GM18507 (cell line): ENCODE results near the gene CPE.

Experiments used
- DNase-seq: peaks from one replicate; pipeline ENCODE4 v3.0.0; 2011; ENCODE audit warnings: low read depth; ENCODE audit not compliant: insufficient read length; ENCODE audit errors: extremely low spot score
- FAIRE-seq: peaks from 2 replicates; lab custom pipeline; 2011; peaks lifted over from hg19 to GRCh38; lab: Jason Lieb, UNC

The CPE gene

DNA sequence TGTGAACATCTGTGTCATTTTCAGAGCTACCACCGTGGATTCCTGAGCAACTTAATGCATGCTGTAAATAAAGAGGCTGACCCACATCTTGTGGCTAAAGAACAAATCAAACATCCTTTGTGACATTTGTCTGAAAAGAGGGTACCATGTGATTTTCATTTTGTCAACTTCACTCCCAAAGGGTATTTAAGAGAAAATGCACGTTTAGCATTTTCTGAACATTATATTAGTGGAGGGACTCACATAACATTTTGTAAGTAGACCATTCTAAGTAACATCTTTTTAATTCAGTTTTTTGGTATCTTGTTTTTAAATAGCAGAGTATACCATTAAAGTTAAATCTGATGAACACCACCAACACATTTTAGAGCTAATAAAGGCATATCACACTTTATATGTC is 17.0 kb upstream of the CPE start:
- DNase-seq, result no peak
- FAIRE-seq, result no peak

- no peak for DNase-seq
- FAIRE-seq, result no peak
These were observed 14.2 kb upstream of the CPE start for GRCh38 chr4:165364452-165365080.

GRCh38 chr4:165367040-165367439 is 11.8 kb upstream of the CPE start:
- no peak for DNase-seq
- no peak for FAIRE-seq

DNA sequence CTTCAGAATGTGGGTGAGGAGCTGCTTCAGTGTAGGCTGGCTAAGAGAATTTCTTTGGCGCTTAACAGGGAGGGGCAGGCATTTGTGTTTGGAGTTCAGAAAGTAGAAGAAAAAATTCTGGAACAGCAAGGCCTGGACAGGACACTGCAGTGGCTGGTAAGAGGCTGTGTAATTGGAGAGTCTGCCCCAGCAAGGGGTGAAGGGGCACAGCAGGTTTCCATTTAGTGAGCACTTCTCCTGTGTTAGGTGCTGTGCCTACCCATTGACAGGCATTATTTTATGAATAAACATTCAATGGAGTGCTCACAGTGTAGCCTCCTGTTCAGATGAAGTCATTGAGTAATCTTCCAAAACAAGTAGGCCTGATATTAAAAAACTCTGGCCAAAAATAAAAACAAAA is 10.7 kb upstream of the CPE start:
- no peak for FAIRE-seq
- DNase-seq, result no peak

GRCh38 chr4:165368567-165368966 is 10.2 kb upstream of the CPE start:
- DNase-seq (no peak), FAIRE-seq (no peak)

- FAIRE-seq (no peak), DNase-seq (no peak)
These were observed 9.3 kb upstream of the CPE start for GRCh38 chr4:165369522-165369921.

- DNase-seq, result no peak
- no peak for FAIRE-seq
These were observed 8.3 kb upstream of the CPE start for GRCh38 chr4:165370530-165370929.

DNA sequence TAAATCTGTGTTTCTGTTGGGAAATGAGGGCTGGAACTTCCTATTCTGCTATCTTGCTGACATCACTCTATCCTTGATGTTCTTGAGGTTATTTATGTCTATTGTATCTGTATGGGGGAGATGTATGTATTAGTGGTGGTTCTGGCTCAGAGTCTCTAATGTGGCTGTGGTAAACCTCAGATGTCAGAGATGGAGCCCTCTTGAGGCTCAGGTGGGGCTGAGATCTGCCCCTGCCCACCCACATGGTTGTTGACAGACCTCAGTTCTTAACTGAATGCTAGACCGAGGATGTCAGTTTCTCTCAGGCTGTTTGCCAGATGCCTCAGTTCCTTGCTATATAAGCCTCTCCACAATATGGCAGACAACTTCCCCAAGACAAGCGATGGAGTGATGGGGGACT is 3.3 kb upstream of the CPE start:
- no peak for FAIRE-seq
- DNase-seq, result no peak

- DNase-seq, result no peak
These were observed 437 bp upstream of the CPE start for GRCh38 chr4:165378398-165378744.

GRCh38 chr4:165379678-165380064 is 863 bp downstream of the CPE start:
- FAIRE-seq (no peak), DNase-seq (no peak)

More at GRCh38 chr4:165378398-165378744, 437 bp upstream of the CPE start:
- no peak for FAIRE-seq

- FAIRE-seq, result no peak
These were observed 2.0 kb downstream of the CPE start for GRCh38 chr4:165380805-165381204.

DNA sequence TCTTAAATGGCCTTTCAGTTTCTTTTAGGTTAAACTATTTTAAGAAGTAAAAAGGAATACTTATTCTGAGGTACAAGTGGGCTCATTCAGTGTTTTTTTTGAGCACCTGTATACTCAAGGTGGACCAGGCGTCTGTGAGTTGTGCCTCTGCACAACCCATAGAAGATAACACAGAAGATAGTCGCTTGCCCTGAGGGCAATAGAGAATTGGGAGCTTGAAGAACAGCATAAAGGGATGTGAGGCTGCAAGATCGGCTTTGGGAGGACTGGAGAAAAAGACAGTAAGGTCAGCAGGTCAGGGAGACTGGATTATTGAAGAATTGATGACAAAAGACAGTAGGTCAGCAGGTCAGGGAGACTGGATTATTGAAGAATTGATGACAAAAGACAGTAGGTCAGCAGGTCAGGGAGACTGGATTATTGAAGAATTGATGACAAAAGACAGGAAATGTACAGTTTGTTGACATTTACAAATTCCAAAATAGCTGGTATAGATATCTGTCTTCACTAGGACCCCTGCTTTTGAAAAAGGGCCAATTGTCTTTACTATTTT is 3.1 kb downstream of the CPE start:
- FAIRE-seq, result no peak
- no peak for DNase-seq

More at GRCh38 chr4:165380805-165381204, 2.0 kb downstream of the CPE start:
- DNase-seq, result no peak

DNA sequence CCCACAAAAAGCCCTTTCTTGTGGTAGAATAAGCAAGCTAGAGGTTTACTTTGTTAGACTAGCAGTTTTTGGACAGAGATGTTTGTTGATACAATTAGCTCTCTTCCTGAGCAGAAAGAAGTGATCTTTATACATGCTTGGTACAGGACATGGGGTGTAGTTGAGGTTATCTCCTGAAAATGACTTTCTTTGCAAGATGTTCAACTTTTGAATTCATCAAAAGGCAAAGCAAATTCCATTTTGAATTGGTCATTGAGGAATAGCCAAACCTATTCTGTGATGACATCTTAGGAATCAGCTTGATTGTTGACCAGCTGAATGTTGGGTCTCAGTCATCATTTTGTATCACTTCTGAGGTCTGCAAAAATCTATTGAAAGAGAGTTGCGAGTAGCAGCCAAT is 3.8 kb downstream of the CPE start:
- DNase-seq, result no peak
- no peak for FAIRE-seq

DNA sequence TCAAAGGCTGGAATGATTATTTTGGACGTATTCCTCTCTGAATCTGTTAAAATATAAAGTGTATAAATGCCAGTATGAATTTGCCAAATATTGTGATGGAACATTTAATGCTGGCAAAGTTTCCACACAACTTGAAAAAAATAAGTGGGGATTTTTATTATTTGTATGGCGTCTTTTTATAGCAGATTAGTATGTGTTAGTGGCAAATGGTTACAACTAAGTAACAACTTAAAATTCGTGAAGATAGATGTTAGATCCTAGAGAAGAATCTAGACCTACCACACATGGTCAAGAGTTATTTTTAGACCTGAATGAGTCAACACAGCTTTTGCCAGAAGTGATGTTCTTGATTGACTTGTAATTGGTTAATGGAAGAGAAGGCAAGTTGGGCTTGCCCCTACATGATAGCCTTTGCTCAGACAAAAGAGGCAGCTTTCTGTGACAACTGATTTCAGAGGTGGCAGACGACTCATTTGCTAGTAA is 4.8 kb downstream of the CPE start:
- DNase-seq, result no peak
- no peak for FAIRE-seq

DNA sequence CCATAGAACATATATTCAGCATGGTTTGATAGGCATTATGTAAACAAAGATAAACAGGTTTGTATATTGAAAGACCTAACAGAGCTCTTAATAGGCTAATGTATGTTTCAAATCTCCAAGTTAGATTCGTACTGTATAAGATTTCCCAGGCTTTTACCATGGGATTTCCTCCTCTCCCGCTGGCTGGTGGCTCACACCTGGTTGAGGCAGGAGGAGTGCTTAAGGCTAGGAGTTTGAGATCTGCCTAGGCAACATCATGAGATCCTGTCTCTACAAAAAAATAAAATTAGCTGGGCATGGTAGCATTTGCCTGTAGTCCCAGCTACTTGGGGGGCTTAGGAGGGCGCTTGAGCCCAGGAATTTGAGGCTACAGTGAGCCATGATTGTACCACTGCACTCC is 5.4 kb downstream of the CPE start:
- DNase-seq (no peak), FAIRE-seq (no peak)

DNA sequence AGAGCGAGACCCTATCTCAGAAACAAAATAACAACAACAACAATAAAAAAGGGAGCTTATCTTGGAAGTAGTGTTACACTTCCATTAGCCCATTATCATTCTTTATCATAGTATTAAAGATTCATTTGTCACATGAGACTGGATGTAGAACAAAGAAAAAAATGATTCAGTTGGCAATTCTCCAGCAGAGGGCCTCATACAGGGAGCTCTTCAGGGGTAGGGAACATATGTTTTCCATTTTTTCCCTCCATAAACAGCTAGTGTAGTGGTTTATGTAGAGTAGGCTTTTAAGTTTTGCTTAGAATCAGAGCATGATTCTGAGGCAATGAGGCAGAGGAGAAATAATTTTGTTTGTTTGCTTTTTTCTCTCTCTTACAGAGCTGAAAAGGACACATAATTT is 5.8 kb downstream of the CPE start:
- DNase-seq, result no peak
- no peak for FAIRE-seq

GRCh38 chr4:165385126-165385525 is 6.3 kb downstream of the CPE start:
- DNase-seq, result no peak
- no peak for FAIRE-seq

DNA sequence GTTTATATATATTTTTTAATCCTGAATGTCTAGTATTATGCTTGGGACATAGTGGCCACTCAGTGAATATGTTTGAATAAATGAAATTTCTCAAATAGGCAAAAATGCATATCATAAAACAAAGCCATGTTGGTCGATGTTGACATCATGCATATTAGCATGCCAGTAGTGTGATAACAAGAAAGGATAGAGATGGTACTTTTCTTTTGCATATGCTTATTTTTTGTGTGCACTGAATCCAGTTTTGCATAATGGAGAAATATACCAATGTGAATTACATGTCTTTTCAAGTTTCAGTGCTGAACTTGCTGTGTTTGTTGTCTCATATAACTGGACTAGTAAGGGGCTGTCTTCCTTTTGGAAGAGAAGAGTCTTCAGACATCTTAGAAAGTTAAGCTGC is 7.5 kb downstream of the CPE start:
- DNase-seq, result no peak
- no peak for FAIRE-seq

DNA sequence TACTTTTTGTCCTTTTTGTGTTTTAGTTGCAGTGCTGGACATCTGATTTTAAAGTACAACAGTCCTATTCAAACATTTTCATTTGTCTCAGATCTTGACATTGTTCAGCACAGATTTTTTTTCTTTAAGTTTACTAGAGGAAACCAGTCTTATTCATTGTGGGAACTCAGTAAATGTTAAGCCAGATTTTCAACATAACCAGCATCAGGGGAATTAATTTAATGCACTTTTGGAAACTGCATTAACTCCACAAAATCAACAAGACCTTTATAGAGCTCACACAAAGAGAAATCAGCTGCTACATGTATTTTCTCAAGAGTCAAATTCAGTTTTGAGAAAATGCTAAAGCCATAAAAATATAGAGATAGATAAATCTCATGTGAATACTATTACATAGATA is 9.9 kb downstream of the CPE start:
- DNase-seq (no peak), FAIRE-seq (no peak)

GRCh38 chr4:165393051-165393450 is 14.2 kb downstream of the CPE start:
- DNase-seq, result no peak
- FAIRE-seq, result no peak

DNA sequence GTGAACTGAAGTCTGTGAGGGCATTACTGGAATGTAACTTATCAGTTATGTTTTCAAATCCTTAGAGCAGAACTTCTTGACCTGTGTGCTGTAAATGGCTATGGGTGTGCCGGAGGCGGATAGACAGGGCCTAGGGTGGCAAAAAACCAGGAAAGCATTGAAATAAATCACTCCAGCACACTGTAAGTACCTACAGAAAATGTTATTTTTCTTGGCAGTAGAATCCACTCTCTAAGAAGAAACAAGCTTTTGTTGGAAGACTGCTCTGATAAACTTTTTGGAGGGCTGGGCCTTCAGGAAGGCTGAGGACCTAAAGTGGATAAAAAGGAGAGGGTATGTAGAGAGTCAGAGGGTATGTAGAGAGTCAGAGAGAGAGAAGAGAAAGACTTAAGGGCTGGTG is 14.9 kb downstream of the CPE start:
- DNase-seq, result no peak
- no peak for FAIRE-seq

DNA sequence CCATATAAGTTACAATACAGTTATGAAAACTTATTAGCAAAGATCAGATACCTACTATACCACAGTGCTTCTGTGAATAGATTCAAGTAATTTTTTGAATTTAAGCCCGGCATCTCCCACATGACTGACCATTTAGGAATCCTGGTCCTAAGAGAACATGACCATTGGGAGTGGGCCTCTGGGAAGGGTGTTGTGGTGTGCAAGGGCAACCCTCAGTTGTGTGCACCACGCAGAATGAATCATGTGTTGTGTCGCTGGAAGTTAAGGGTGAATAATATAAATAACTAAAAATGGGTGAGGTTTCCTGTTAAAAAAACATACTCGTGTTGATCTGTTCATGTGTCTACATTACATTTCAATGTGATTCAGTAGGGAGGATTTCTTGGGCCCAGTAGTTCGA is 15.5 kb downstream of the CPE start:
- FAIRE-seq, result no peak
- DNase-seq, result no peak
